OCI-LY1 (cell line): Measurements from ENCODE around the gene PLA2G12A.

Experiments used
- H2AFZ ChIP-seq: fragments of 200-600 bp; sonication (generic), shearing (Covaris generic); 2 replicates; pipeline ENCODE4 v1.6.0; 2014; ENCODE audit warnings: antibody characterized with exemption, mild to moderate bottlenecking, low read length
- H3F3A ChIP-seq: fragments of 200-600 bp; sonication (generic), shearing (Covaris generic); 2 replicates; pipeline ENCODE4 v1.6.0; 2014; ENCODE audit warnings: mild to moderate bottlenecking, antibody characterized with exemption, low read length, moderate library complexity; ENCODE audit not compliant: insufficient read depth
- H3K27ac ChIP-seq: fragments of 200-600 bp; sonication (generic); 2 replicates; pipeline ENCODE4 v1.5.1; 2014; ENCODE audit warnings: low read length, mixed run types, mild to moderate bottlenecking, low read depth; ENCODE audit not compliant: poor library complexity, severe bottlenecking
- H3K27me3 ChIP-seq: fragments of 200-600 bp; sonication (generic); 2 replicates; pipeline ENCODE4 v1.6.0; 2014; ENCODE audit warnings: antibody characterized with exemption, mild to moderate bottlenecking, low read length, moderate library complexity; ENCODE audit not compliant: insufficient read depth
- H3K36me3 ChIP-seq: fragments of 200-600 bp; sonication (generic); 2 replicates; pipeline ENCODE4 v1.6.1; 2014; ENCODE audit warnings: mild to moderate bottlenecking, antibody characterized with exemption, low read length, moderate library complexity, mixed read lengths; ENCODE audit not compliant: insufficient read depth
- H3K4me1 ChIP-seq: fragments of 200-600 bp; sonication (generic); 2 replicates; pipeline ENCODE4 v1.5.1; 2014; ENCODE audit warnings: mild to moderate bottlenecking, low read length, moderate library complexity; ENCODE audit not compliant: insufficient read depth, severe bottlenecking
- H3K4me2 ChIP-seq: fragments of 200-600 bp; sonication (generic), shearing (Covaris generic); 2 replicates; pipeline ENCODE4 v1.6.1; 2014; ENCODE audit warnings: low read length
- H3K4me3 ChIP-seq: fragments of 200-600 bp; sonication (generic); 2 replicates; pipeline ENCODE4 v1.5.1; 2014; ENCODE audit warnings: low read length, low read depth, mild to moderate bottlenecking, mixed read lengths; ENCODE audit not compliant: poor library complexity, severe bottlenecking
- H3K79me2 ChIP-seq: fragments of 200-600 bp; shearing (Covaris generic); 2 replicates; pipeline ENCODE4 v1.6.1; 2016; ENCODE audit warnings: mixed run types, low read length, mixed read lengths; ENCODE audit not compliant: insufficient read depth
- H3K9ac ChIP-seq: fragments of 200-600 bp; sonication (generic), shearing (Covaris generic); 2 replicates; pipeline ENCODE4 v1.6.1; 2014; ENCODE audit warnings: mild to moderate bottlenecking, low read length, mixed read lengths
- H3K9me2 ChIP-seq: fragments of 200-600 bp; sonication (generic), shearing (Covaris generic); 2 replicates; pipeline ENCODE4 v1.6.1; 2014; ENCODE audit warnings: low read depth, mild to moderate bottlenecking, low read length, mixed read lengths
- H3K9me3 ChIP-seq: fragments of 200-600 bp; shearing (Covaris generic); 2 replicates; pipeline ENCODE4 v1.6.1; 2014; ENCODE audit warnings: low read length, mixed read lengths
- H4K20me1 ChIP-seq: fragments of 200-600 bp; sonication (generic), shearing (Covaris generic); 2 replicates; pipeline ENCODE4 v1.6.0; 2016; ENCODE audit warnings: mild to moderate bottlenecking, low read length; ENCODE audit not compliant: insufficient read depth
- EZH2 ChIP-seq: fragments of 200-600 bp; sonication (generic), shearing (Covaris generic); IDR thresholded peaks from 2 replicates; pipeline ENCODE4 v1.8.0; 2017; ENCODE audit warnings: borderline replicate concordance, mixed run types, mild to moderate bottlenecking, antibody characterized with exemption, low read length, moderate library complexity, mixed read lengths
- TF ChIP-seq, protein P1 (sequence below): fragments of 200-600 bp; sonication (generic), shearing (Covaris generic); IDR thresholded peaks from 2 replicates; pipeline ENCODE4 v1.5.1; 2017; ENCODE audit warnings: mild to moderate bottlenecking, antibody characterized with exemption, low read length, moderate library complexity, mixed read lengths

PLA2G12A gene

DNA sequence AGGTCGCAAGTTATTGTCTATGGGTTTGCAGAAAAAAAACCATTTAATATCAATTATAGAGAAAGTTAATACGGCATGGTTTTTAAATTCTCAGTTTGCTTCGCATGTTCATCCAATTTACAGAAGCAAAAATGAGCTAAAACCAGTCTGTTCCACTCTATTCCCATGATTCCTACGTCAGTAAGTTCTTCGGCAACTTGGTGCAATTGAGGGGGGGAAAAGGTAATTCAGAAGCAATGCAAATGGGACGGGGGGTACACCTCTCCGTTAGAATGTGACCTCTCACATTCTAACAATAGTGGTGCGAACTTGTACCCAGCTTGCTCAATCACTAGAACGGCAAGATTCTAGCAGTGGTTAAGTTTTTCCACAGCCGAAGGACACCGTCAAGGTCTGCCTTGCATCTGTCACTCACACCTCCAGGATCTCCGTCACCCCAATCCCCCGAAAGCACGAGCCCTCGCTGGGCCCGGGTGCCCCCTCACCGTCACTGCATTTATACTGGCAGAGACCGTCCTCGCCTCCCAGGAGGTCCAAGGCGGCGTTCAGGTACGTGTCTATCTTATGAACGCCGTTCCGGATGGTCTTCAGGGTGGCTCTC is 653 bp downstream of the PLA2G12A start:
- Histone ChIP-seq H3K9me2 (no peaks in the 10 kb centered on the region), H3K4me1 (peaks cover 22% of the 10 kb centered on the region), H3K36me3 (peaks cover 15% of the 10 kb centered on the region; the same call in 1 of the 2 replicates), H3K79me2 (peaks cover 33% of the 10 kb centered on the region), H3K27me3 (no peaks in the 10 kb centered on the region), H3F3A (no peaks in the 10 kb centered on the region), H3K4me3 (peak overlapping the region; percentile 91), H3K9ac (peak overlapping the region; percentile 86), H3K4me2 (peak overlapping the region; percentile 96), H3K27ac (peak overlapping the region; percentile 40), H2AFZ (no peak overlapping the region; the same call in 1 of the 2 replicates), H4K20me1 (no peaks in the 10 kb centered on the region), H3K9me3 (no peaks in the 10 kb centered on the region)
- TF ChIP-seq, protein P1, sequence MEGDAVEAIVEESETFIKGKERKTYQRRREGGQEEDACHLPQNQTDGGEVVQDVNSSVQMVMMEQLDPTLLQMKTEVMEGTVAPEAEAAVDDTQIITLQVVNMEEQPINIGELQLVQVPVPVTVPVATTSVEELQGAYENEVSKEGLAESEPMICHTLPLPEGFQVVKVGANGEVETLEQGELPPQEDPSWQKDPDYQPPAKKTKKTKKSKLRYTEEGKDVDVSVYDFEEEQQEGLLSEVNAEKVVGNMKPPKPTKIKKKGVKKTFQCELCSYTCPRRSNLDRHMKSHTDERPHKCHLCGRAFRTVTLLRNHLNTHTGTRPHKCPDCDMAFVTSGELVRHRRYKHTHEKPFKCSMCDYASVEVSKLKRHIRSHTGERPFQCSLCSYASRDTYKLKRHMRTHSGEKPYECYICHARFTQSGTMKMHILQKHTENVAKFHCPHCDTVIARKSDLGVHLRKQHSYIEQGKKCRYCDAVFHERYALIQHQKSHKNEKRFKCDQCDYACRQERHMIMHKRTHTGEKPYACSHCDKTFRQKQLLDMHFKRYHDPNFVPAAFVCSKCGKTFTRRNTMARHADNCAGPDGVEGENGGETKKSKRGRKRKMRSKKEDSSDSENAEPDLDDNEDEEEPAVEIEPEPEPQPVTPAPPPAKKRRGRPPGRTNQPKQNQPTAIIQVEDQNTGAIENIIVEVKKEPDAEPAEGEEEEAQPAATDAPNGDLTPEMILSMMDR, result no peak
- TF ChIP-seq EZH2, result no peak

DNA sequence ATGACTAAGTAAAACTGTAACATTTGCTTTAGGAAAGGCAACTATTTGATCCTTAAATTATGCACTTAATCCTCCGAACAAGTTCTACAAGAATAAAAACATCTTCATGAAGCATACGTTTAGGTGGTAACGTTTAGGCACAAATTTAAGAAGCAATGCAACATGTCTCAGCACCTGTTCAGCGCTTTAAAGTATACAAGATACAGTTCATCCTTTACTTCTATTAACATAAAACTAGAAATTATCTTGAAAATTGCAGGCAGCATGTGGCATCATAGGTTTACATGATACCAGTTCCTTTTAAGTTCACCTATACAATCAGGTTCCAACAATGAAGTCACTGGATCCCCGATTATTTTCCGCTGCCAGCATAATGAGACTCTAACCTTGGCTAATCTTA is 1.5 kb downstream of the PLA2G12A start:
- no peaks in the 10 kb centered on the region for H3K9me3 ChIP-seq
- H3K36me3 ChIP-seq, result peaks cover 22% of the 10 kb centered on the region; the same call in 1 of the 2 replicates
- H3K9me2 ChIP-seq, result no peaks in the 10 kb centered on the region
- H3K4me3 ChIP-seq, result peak overlapping the region; percentile 91
- H3K27me3 ChIP-seq, result no peaks in the 10 kb centered on the region
- peak overlapping the region; percentile 86 for H3K9ac ChIP-seq
- H3K27ac ChIP-seq, result no peak overlapping the region
- no peak overlapping the region for H2AFZ ChIP-seq
- H3F3A ChIP-seq, result no peaks in the 10 kb centered on the region
- H3K4me1 ChIP-seq, result peaks cover 22% of the 10 kb centered on the region
- TF ChIP-seq, protein P1, result no peak
- TF ChIP-seq EZH2, result no peak
- H3K79me2 ChIP-seq, result peaks cover 36% of the 10 kb centered on the region
- H3K4me2 ChIP-seq, result peak overlapping the region; percentile 96
- H4K20me1 ChIP-seq, result no peaks in the 10 kb centered on the region

DNA sequence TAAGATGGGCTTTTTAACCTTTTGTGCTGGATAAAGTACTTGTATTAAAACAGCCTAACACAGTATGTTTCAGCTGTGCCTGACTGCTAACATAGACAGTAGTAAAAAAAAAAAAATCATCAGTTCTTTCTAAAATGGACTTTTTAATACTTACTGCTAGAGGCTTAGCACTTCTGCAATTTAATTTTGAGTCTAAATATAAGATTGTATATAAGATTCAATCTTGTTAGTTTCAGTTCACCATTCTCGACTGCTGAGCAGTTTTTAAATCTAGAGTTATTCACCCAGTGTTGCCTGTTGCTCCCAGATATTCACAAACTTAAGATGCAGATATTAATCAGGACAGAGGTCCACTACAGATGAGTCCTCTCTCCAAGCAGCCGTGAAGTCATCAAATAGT is 6.8 kb downstream of the PLA2G12A start:
- H3K79me2 ChIP-seq, result peaks cover 31% of the 10 kb centered on the region
- H3K27me3 ChIP-seq, result no peaks in the 10 kb centered on the region
- no peak overlapping the region for H3K4me2 ChIP-seq
- H3K27ac ChIP-seq, result no peak overlapping the region
- peaks cover 6% of the 10 kb centered on the region for H3K4me1 ChIP-seq
- no peaks in the 10 kb centered on the region for H3F3A ChIP-seq
- H2AFZ ChIP-seq, result no peak overlapping the region
- peaks cover 35% of the 10 kb centered on the region for H3K36me3 ChIP-seq
- TF ChIP-seq, protein P1, result no peak
- TF ChIP-seq EZH2, result no peak
- H3K4me3 ChIP-seq, result no peak overlapping the region
- H3K9me3 ChIP-seq, result no peaks in the 10 kb centered on the region
- no peak overlapping the region for H3K9ac ChIP-seq
- no peaks in the 10 kb centered on the region for H3K9me2 ChIP-seq
- H4K20me1 ChIP-seq, result no peaks in the 10 kb centered on the region
